GM18868 (cell line): ENCODE data around the gene PTPRN2.
"Not testable (repeated sequence)": the region's sequence is repeated elsewhere in the genome, so short reads cannot be mapped to it uniquely, and the experiment has no call there.

Experiments used
- ATAC-seq: cut with Tn5 transposase; IDR thresholded peaks from one replicate; pipeline ENCODE4 v1.9.1; 2021; ENCODE audit warnings: mild to moderate bottlenecking, moderate library complexity; ENCODE audit not compliant: unreplicated experiment

PTPRN2 gene

DNA sequence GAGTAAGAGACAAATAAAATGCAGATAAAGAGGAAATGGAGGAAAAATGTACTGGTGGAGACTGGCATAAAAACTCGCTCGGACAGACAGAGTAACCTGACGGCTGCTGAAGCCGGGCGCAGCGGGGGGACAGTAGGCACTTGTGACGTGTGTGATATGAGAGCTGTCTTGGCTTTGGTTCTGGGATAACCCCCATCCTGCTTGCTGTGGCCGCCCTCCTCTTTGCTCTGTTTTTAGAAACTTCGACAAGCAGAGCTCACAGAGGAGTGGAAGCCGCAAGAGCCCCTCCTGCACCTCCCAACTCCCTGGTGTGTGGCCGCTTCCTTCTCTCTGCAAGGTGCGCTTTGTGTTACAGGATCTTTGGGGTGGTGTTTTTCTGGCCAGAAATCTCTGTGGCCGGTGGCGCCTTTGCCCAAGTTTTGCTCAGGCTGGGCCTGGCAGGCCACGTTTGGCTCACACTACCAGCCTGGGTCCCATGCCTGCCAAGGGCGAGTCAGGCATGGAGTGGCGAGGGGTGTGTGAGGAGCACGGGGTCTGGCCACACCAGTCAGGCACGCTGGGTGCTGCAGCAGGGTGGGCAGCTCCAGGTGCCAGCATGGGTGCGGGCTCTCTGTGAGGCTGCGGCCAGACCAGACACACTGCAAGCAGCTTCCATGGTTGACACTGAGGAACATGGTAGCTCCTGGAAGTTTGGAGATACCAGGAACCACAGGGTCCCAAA lies 982.8 kb downstream of the PTPRN2 start:
- no peak for ATAC-seq

DNA sequence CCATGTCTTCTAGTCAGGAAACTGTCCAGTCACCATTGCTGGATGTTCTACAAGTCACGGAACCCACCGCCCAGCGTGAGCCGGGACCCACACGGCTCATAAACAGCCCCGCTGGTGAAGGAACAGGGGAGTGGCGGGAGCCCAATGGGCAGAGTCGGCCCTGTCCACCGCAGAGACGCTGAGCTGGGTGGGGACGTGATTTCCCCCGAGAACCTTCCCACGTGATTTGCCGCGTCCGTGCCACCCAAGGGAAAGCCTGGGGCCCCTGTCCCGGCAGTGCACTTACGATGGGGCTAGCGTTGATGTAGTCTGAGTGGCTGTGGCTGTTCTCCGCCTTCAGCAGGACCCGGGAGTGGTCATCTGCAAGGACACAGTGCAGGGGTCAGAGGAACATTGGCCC lies 983.9 kb downstream of the PTPRN2 start:
- ATAC-seq: no peak

DNA sequence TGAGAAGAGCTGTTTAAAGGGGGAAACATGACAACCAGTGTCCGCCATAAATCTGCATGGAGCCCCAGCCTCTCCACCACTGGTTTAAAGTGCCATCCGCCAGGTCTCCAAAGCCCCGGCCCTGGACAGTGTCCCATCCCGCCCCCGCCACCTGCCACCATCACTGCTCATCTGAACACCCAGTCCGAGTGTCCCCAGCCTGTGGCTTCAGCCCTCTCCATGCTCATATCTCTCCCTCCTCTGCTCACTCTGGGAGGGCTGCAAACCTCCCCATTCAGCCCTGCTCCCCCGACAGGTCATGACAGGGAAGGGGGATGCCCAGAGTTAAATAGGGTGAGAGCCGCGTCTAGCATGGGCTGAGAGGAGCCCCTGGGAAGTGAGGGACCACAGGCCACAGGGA lies 984.6 kb downstream of the PTPRN2 start:
- no peak for ATAC-seq

DNA sequence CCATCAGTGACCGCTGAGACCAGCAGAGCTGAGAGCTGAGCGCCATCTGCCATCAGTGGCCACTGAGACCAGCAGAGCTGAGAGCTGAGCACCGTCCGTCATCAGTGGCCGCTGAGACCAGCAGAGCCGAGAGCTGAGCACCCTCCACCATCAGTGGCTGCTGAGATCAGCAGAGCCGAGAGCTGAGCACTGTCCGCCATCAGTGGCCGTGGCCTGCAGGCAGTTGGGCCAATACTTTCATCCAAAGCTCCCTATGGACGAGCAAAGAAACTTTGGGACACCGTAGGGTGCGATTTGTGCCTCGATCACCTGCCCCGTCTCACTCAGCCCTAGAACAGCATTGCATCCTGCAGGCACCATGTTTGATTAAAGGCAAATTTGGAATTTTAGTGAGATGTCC lies 985.0 kb downstream of the PTPRN2 start:
- no peak for ATAC-seq

DNA sequence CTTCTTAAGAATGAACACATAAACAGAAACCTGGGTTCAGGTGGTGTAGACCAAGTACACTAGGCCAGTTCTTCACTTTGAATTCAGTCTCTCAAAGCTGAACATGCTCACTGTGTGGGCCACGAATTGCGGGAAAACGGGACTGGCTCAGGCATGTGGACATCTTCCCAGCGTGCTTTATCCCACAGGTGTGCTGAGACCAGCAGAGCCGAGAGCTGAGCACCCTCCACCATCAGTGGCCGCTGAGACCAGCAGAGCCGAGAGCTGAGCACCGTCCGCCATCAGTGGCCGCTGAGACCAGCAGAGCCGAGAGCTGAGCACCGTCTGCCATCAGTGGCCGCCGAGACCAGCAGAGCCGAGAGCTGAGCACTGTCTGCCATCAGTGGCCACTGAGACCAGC lies 985.5 kb downstream of the PTPRN2 start:
- ATAC-seq: no peak

DNA sequence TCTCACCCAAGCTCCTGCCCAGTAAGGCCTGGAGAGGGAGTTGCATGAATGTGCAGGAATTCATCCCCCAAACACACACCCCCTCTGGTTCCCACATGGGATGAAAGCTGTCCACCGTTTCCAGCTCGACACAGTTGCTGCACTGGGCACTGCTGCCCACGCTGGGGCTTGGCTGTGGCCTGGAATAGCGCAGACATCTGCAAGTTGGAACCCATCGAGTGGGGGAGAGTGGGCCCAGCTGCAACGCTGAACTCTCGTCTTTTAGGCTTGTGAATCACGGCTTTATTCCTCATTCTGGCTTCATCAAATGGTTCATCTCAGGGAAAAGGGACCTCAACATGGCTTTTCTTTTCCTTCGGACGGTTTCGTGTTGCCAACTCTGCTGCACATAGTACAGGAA lies 986.1 kb downstream of the PTPRN2 start:
- ATAC-seq: no peak

DNA sequence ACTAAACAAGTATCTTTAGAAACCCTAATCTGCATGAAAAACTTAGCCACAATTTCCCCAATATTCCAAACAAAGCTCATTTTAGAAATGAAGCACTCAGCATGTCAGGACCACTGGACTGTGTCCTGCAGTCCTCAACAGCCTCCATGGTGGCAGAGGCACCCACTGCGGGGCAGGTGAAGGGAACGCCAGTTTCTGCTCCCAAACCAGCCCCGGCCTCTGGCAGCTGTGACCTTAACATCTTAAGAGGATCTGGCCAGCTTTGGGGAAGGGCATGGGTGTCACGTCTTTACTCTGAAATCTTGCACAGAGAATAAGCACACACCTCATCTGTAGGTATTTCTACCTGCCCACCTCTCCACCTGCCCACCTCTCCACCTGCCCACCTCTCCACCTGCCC lies 988.1 kb downstream of the PTPRN2 start:
- no peak for ATAC-seq

DNA sequence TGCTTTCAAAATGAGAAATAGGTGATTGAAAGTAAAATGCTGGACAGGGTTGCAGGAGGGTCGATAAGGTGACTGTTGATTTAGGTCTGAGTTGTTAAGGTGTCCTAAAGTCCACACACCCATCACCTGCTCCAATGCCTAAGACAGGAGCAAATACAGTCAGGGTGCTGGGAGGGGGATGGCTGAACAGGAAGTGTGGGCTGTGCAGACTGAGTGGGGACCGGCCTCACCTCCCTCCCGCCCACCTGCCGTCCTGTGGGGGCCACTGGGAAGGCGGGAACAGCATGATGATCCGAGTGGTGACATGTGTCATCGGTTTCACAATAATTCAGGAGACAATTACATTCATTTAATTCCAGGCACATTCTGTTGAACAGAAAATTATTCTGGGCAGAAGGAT lies 990.1 kb downstream of the PTPRN2 start:
- ATAC-seq: no peak

DNA sequence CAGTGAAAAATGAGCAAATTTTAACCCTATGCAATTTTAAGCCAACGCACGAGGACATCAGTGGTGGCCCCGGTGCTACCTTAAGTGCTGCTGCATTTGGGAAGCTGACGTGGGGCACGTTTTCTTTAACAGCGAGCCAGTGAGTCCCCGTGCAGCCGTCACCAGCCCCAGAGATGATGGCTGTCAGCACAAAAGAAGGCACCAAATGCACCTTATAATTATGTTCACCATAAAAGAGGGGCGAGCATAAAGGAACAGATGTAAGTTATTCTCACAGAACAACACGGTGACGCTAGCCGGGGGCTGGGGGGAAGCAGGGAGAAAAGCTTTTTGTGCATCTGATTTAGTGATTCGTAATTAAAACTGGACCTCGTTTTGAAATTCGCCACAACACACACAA lies 990.7 kb downstream of the PTPRN2 start:
- ATAC-seq: no peak

DNA sequence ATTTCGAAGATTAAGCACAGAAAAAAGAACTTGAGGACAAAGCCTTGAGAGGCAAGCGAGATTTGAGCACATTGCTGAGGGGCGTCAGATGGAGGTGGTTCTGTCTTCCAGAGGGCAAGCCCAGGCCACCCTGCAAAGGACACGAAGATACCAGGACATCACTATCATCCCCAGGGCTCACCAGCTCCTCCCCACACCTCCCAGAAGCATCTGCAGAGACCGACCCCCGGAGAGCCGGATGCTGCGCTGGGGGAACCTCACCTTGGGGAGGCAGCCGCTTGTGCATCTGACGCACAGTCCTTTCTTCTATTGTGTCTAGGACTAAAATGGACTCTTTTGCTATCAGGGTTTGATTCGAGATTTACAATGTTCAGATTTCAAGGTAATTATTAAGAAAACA lies 991.2 kb downstream of the PTPRN2 start:
- ATAC-seq: no peak

DNA sequence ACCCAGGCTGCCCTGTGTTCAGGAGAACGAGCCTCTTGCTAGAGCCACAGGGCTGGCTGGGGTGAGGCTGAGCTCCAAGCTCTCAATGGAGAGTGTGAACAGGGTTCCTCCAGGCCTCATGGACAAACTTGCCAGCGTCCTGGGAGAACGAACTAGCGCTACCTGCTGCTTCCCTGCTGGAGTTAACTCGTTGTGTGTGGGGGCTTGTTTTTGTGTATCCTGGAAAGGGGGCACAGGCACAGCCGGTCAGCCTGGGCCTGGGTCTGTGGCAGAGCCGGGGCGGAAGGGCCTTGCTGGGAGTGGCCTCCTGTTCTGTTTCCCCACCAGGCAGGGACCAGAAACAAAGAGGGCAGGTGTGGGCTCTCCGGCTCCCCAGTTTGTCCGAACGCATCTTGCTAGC lies 991.6 kb downstream of the PTPRN2 start:
- ATAC-seq: no peak

DNA sequence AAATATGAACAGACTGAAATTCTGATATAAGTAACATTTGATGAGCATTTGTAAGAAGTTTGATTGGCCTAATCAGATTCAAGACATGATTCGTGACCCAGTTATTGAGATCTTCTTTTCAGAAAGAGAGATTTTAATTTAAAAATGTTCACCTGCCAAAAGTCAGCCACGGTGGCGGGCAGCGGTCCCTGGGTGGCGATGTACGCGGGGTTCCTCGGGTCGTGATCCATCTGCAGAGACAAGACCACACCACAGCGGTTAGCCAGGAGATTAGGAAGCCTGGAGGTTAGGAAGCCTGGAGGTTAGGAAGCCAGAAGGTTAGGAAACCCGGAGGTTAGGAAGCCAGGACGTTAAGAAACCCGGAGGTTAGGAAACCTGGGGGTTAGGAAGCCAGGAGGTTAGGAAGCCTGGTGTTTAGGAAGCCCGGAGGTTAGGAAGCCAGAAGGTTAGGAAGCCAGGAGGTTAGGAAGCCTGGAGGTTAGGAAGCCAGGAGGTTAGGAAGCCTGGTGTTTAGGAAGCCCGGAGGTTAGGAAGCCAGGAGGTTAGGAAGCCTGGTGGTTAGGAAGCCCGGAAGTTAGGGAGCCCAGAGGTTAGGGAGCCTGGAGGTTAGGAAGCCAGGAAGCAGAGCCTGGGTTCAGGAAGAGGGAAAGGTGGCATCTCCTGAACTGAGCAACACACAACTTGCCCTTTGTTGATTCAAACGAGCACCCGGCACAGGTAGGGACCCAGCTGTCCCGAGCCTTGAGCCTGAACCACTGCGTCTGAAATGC lies 992.4 kb downstream of the PTPRN2 start:
- ATAC-seq: no peak

DNA sequence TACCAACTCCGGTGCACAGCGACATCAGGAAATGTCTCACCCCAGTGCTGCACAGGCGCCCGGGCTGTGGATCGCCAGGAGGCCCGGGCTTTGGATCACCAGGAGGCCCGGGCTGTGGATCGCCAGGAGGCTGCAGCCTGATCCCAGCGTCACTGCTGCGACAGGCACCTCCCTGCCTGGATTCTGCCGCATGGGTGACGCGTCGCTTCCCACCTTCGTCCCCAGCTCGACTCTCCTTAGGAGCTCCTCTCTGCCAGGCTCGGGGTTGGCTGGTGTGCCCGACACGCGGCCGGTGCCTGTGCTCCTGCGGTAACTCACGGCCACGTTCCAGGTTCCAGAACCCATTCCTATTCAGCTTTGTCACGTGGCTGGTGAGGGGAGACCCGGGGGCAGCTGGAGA lies 993.3 kb downstream of the PTPRN2 start:
- ATAC-seq: no peak

DNA sequence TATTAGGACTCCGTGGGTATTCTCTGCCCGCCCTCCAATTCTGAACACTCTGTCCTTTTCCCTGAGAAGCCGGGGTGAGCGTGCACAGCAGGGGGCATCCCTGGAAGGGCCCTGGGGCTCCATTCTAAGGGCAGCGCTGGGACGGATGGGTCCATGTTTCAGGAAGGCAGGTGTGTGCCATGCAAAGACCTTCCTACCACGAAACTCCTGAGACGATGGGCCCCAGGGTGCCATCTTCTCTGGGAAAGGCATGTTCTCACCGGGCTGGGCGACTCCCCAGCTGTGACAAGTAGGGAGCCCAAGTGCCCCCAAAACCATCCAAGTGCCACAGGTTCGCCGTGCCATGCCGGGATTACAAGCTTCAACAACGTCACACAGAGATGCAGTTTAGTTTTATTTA lies 994.1 kb downstream of the PTPRN2 start:
- ATAC-seq: no peak

DNA sequence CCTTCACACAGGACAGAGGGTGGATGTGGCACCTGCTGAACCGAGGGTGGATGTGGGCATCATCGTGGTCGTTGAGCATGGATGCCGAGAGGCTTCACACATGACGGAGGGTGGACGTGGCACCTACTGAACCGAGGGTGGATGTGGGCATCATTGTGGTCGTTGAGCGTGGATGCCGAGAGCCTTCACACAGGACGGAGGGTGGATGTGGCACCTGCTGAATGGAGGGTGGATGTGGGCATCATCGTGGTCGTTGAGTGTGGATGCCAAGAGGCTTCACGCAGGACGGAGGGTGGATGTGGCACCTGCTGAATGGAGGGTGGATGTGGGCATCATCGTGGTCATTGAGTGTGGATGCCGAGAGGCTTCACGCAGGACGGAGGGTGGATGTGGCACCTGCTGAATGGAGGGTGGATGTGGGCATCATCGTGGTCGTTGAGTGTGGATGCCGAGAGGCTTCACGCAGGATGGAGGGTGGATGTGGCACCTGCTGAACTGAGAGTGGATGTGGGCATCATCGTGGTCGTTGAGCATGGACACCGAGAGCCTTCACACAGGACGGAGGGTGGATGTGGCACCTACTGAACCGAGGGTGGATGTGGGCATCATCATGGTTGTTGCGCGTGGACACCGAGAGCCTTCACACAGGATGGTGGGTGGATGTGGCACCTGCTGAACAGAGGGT lies 994.8 kb downstream of the PTPRN2 start:
- ATAC-seq: not testable (repeated sequence)

DNA sequence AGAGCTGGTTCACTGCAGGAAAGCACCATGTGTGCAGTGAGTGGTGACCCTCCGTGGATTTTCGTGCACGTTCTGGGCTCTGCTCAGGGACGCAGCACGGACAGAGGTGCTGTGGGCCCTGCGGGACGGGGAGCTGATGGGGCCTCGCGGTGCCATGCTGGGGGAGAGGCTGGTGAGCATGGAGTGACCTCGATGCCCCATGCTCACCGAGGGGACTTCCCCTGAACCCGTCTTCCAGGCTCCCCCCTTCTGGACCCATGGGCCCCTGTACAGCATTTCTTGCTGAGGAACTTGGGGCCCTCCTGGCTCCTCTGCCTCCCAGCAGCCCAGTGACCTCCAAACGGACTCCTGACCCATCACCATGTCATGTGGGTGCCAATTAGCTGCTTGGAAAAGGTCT lies 997.1 kb downstream of the PTPRN2 start:
- ATAC-seq: no peak

DNA sequence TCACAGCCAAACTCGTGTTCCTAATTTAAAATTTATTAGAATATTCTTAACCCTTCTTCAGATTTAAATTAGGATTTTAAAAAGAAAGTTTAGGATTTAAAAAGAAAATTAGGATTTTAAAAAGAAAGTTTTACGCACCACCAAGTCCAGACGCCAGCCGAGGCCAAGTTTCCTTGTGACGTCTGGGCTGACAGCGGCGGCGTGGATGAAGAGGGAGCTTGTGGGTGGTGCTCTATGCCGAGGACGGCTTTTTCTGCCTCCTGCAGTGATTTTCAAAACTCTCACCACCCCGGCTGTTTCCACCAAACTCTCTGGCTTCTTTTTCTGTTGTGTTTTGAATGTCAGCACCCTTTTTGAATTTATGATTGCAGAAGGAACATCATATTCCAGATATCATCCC lies 997.9 kb downstream of the PTPRN2 start:
- no peak for ATAC-seq

DNA sequence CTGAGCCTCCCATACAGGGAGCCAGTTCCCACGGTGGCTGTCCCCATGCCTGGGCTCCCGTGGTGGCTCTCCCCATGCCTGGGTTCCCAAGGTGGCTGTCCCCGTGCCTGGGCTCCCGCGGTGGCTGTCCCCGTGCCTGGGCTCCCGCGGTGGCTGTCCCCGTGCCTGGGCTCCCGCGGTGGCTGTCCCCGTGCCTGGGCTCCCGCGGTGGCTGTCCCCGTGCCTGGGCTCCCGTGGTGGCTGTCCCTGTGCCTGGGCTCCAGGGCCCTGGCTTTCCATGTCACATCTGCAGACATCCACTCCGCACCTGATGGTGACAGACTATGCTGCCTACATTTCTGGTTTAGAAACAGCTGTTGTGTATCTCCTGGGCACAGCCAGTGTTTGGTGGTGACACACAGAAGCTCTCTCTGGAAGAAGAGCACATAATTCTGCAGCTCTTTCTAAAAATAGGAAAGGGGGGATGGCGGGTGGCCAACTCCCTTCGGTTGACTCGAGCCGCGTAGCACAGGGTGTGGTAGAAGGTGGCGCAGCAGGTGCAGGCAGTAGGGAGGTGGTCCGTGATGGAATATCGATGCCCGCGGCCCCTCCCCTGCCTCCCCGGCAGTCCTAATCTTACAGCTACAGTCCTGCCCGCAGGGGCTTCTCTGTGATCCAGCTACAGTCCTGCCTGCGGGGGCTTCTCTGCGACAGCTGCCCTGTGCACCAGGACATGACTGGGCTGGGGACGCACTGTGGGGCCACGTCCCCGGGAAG lies 999.6 kb downstream of the PTPRN2 start:
- ATAC-seq: no peak

DNA sequence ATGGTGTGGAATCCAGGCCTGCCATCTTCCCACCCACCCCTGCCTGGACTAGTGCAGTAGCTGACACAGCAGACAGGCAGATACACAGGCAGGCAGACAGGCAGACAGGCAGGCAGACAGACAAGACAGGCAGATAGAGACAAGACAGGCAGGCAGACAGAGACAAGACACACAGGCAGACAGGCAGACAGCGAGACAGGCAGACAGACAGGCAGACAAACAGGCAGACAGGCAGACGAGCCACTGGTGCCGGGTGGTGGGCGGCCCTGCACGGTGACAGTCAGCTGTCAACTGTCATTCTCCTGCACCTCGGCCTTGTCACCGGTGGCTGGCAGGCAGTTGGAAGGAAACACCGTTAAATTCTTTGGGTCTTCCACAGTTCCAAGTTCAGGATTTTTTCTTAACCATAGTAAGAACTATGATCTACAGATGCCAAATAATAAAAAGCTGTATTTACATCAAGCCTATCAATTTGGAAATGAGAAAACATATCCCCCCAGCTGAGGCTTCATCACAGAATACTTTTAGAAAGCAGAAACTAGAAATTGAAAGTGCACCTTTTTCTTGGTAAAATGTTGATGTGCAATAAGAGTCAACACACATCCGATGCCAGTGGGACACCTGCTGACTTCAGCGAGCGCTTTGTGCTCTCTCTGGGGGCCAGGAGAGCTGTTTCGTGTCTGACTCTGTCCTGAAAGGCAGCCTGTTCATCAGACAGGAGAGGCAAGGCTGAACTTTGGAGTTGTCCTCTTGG lies 1000.4 kb downstream of the PTPRN2 start:
- no peak for ATAC-seq

DNA sequence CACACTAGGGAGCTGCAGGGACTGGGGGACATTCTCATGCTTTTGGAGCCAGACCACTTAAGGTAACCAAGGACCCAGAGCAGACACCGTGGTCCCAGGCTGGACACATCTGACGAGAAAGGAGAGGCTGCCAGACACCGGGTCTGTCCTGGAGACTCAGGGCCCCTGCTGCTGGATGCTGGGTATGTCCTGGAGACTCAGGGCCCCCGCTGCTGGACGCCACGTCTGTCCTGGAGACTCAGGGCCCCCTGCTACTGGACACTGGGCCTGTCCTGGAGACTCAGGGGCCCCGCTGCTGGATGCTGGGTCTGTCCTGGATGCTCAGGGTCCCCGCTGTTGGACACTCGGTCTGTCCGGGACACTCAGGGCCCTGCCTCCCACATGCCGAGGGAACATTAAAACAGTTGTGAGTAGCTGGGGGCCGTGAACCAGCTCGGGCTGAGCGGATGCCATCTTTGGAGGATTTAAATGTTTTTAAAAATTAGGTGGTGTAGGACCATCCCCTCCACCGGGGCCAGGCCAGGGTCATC lies 1001.1 kb downstream of the PTPRN2 start:
- ATAC-seq: no peak
